Ascending aorta (tissue), 2 donors: ENCODE data around the gene MYL3. TPM values are rescaled to one million over a fixed set of nuclear protein-coding genes. Genes with fewer than 3 reads are reported as not detected.

Source experiments
- DNase-seq, 2 donors: peaks; one replicate each; pipeline ENCODE4 v3.0.0-alpha.2; 2019; ENCODE audit warnings: low spot score in 2 of 2
- H3K27ac ChIP-seq, 2 donors: fragments of 200-600 bp; sonication (generic); one replicate each; pipeline ENCODE4 v1.5.1; 2016 to 2017; ENCODE audit warnings: mild to moderate bottlenecking in 1 of 2
- H3K27me3 ChIP-seq: fragments of 200-600 bp; sonication (generic); one replicate; pipeline ENCODE4 v1.5.1; 2017
- H3K36me3 ChIP-seq, 2 donors: fragments of 200-600 bp; sonication (generic); one replicate each; pipeline ENCODE4 v1.5.1; 2016
- H3K4me1 ChIP-seq, 2 donors: fragments of 200-600 bp; sonication (generic); one replicate each; pipeline ENCODE4 v1.5.1; 2016 to 2017; ENCODE audit warnings: mild to moderate bottlenecking in 1 of 2
- H3K4me3 ChIP-seq, 2 donors: fragments of 200-600 bp; sonication (generic); one replicate each; pipeline ENCODE4 v1.5.1; 2016 to 2017; ENCODE audit warnings: mild to moderate bottlenecking in 1 of 2
- H3K9me3 ChIP-seq, 2 donors: fragments of 200-600 bp; sonication (generic); one replicate each; pipeline ENCODE4 v1.5.1; 2016
- intact Hi-C: fragments of 100-400 bp; cut with DNase I; formaldehyde crosslinking; loops from one replicate; pipeline ENCODE4 v1.15.1; 2023
- total RNA-seq: library from RNA; depleted of rRNA; stranded (reverse); fragments of >200 nt; gene quantifications from one replicate; pipeline ENCODE4 v1.1.0, GENCODE V29; 2016
- TF ChIP-seq, protein P1 (sequence below), 3 experiments: fragments of 200-600 bp in 2 of 3; fragments of 450-650 bp in 1 of 3; sonication (generic) in 2 of 3; IDR thresholded peaks; one replicate each; pipeline ENCODE4 v1.5.1; 2016 to 2019; ENCODE audit warnings: antibody characterized with exemption in 3 of 3, mild to moderate bottlenecking in 1 of 3, moderate library complexity in 1 of 3

Gene MYL3
- total RNA-seq, 1 donor from 2014 or later: 3.6 TPM

DNA sequence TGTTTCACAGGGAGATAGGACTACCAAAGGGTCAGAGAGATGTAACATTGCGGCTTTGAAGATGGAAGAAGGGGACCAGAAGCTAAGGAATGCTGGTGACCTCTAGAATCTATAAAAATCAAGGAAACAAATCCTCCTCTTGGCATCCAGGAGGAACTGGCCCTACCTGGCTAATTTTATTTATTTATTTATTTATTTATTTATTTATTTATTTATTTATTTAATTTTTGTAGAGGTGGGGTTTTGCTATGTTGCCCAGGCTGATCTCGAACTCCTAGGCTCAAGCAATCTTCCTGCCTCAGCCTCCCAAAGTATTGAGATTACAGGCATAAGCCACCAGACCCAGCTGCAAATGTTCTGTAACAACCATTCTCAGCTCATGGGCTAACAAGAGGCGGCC lies 19.7 kb downstream of the MYL3 start:
- peaks cover 11 to 12% of the 10 kb centered on the region in 2 donors for H3K4me1 ChIP-seq
- no peaks in the 10 kb centered on the region for H3K36me3 ChIP-seq
- H3K4me3 ChIP-seq: no peak overlapping the region
- peaks cover 7 to 21% of the 10 kb centered on the region in 2 donors for H3K9me3 ChIP-seq
- no peaks in the 10 kb centered on the region for H3K27me3 ChIP-seq
- intact Hi-C loops: loop anchor here (10.0 kb wide), 1 partner anchor 131 kb away; the partner anchor contains the start of genes CCDC12 and NBEAL2
- no peak overlapping the region for H3K27ac ChIP-seq
- TF ChIP-seq, protein P1, sequence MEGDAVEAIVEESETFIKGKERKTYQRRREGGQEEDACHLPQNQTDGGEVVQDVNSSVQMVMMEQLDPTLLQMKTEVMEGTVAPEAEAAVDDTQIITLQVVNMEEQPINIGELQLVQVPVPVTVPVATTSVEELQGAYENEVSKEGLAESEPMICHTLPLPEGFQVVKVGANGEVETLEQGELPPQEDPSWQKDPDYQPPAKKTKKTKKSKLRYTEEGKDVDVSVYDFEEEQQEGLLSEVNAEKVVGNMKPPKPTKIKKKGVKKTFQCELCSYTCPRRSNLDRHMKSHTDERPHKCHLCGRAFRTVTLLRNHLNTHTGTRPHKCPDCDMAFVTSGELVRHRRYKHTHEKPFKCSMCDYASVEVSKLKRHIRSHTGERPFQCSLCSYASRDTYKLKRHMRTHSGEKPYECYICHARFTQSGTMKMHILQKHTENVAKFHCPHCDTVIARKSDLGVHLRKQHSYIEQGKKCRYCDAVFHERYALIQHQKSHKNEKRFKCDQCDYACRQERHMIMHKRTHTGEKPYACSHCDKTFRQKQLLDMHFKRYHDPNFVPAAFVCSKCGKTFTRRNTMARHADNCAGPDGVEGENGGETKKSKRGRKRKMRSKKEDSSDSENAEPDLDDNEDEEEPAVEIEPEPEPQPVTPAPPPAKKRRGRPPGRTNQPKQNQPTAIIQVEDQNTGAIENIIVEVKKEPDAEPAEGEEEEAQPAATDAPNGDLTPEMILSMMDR (IDR thresholded peaks at IDR 0.05): no peak
- DNase-seq: no peak

DNA sequence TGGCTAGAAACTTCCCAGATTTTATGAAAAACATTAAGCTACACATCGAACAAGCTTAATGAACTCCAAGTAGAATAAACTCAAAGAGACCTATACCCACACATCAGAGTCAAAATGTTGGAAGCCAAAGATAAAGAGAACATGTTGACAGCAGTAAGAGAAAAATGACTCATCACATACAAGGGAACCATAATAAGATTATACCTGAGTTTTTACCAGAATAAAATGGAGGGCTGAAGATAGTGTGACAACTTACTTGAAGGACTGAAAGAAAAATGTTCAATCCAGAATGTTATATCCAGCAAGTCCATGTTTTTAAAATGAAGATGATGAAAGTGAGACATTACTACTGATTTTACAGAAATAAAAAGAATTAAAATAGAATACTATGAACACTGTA lies 22.8 kb downstream of the MYL3 start:
- no peak for DNase-seq
- Histone ChIP-seq H3K9me3 (peaks cover 10 to 26% of the 10 kb centered on the region in 2 donors), H3K4me3 (no peak overlapping the region), H3K27ac (no peak overlapping the region), H3K36me3 (no peaks in the 10 kb centered on the region), H3K4me1 (peaks cover 5 to 6% of the 10 kb centered on the region in 2 donors), H3K27me3 (no peaks in the 10 kb centered on the region)
- TF ChIP-seq, protein P1 (IDR thresholded peaks at IDR 0.05): no peak
- intact Hi-C loops: loop anchor here (10.0 kb wide), 1 partner anchor 134 kb away; the partner anchor contains the start of genes CCDC12 and NBEAL2

DNA sequence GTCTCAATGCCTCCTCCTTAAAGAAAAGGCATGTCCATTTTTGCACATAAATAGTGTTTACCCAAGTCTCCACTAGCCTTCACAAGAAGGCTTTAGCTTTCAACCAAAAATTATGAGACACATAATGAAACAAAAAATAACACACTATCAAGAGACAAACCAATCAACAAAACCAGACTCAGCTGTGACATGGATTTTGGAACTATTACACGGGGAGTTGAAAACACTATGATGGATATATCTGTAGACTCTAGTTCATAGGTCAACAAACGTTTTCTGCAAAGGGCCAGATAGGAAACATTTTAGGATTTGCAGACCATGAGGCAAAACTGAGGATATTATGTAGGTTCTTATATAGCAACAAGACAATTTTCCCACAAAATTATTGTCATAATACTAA lies 24.9 kb downstream of the MYL3 start:
- no peak overlapping the region for H3K27ac ChIP-seq
- intact Hi-C loops: no loop called here
- H3K36me3 ChIP-seq: no peaks in the 10 kb centered on the region
- H3K27me3 ChIP-seq: no peaks in the 10 kb centered on the region
- H3K4me3 ChIP-seq: no peak overlapping the region
- no peak for DNase-seq
- H3K9me3 ChIP-seq: peaks cover 10 to 26% of the 10 kb centered on the region in 2 donors
- TF ChIP-seq, protein P1 (IDR thresholded peaks at IDR 0.05): no peak
- H3K4me1 ChIP-seq: no peaks in the 10 kb centered on the region

DNA sequence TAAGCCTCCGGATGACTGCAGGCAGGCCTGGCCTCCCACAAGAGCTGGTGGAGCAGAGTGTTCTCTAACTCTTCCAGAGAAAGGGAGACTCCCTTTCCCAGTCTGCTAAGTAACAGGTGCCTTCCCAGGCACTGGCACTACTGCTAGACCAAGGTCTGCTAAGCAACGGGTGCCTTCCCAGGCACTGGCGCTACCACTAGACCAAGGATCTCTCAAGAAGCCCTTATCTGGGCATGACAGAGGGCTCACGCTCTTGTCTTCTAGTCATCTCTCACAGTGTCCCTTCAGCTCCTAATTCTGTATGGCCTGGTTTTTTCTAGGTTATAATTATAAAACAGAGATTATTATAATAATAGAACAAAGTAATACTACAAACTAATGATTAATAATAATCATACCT lies 27.8 kb downstream of the MYL3 start:
- TF ChIP-seq, protein P1 (IDR thresholded peaks at IDR 0.05): no peak
- Histone ChIP-seq H3K27ac (no peak overlapping the region), H3K36me3 (no peaks in the 10 kb centered on the region), H3K4me3 (no peak overlapping the region), H3K27me3 (no peaks in the 10 kb centered on the region), H3K4me1 (no peaks in the 10 kb centered on the region), H3K9me3 (peaks cover 6 to 17% of the 10 kb centered on the region in 2 donors)
- intact Hi-C loops: no loop called here
- DNase-seq: no peak

DNA sequence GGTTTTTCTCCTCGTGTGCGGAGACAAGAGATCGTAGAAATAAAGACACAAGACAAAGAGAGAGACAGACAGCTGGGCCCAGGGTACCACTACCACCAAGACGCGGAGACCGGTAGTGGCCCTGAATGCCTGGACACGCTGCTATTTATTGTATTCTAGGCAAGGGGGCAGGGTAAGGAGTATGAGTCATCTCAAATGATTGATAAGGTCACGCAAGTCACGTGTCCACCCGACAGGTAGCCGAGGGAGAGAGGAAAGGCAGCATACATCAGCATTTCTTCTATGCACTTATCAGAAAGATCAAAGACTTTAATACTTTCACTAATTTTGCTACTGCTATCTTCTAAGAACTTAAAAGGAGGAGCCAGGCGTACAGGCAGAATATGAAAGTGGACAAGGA lies 28.2 kb downstream of the MYL3 start:
- Histone ChIP-seq H3K36me3 (no peaks in the 10 kb centered on the region), H3K9me3 (peaks cover 4 to 13% of the 10 kb centered on the region in 2 donors), H3K27me3 (no peaks in the 10 kb centered on the region), H3K4me3 (no peak overlapping the region), H3K4me1 (no peaks in the 10 kb centered on the region), H3K27ac (no peak overlapping the region)
- intact Hi-C loops: no loop called here
- TF ChIP-seq, protein P1 (IDR thresholded peaks at IDR 0.05): no peak
- DNase-seq: no peak
